Endothelial cell of umbilical vein (primary cell): ENCODE results near the gene ZNF146. TPM values are rescaled to one million over a fixed set of nuclear protein-coding genes. Genes with fewer than 3 reads are reported as not detected.

Experiments used
- BruUV-seq: library from RNA; stranded (reverse); fragments of 400-500 nt; replicated peaks from 2 replicates; lab custom pipeline; 2021; lab: Mats Ljungman, UMichigan
- CTCF ChIA-PET: fragments of 300-600, 350-600 bp; sonication (Branson Sonifier 250); formaldehyde crosslinking; loops from one replicate; lab custom pipeline; 2021; ENCODE audit warnings: antibody characterized with exemption, inconsistent platforms; lab: Charles Lee
- POLR2A ChIA-PET: fragments of 300-600, 350-600 bp; sonication (Branson Sonifier 250); formaldehyde crosslinking; loops from one replicate; lab custom pipeline; 2021; ENCODE audit warnings: antibody characterized with exemption, inconsistent platforms; lab: Charles Lee
- DNase-seq: peaks from one replicate; pipeline ENCODE4 v3.0.0-alpha.2; 2011; ENCODE audit warnings: low read depth, low spot score
- FAIRE-seq: peaks from 2 replicates; lab custom pipeline; 2011; peaks lifted over from hg19 to GRCh38; lab: Jason Lieb, UNC
- H2AFZ ChIP-seq: 2 replicates; pipeline ENCODE4 v1.6.0; 2012; ENCODE audit warnings: low read depth, low read length, control low read depth, inconsistent platforms
- H3K27ac ChIP-seq: 2 replicates; pipeline ENCODE4 v1.5.1; 2011; ENCODE audit warnings: low read depth, mild to moderate bottlenecking, control low read depth, low read length, moderate library complexity; ENCODE audit not compliant: insufficient read depth
- H3K27me3 ChIP-seq, 2 experiments: 2 replicates each; pipeline versions ENCODE4 v1.6.0 to v1.6.1; 2011; ENCODE audit warnings: low read length in 2 of 2, mixed read lengths in 1 of 2; ENCODE audit not compliant: control insufficient read depth in 2 of 2, insufficient read depth in 2 of 2
- H3K36me3 ChIP-seq, 2 experiments: 2 replicates in 1 of 2; 3 replicates in 1 of 2; pipeline ENCODE4 v1.5.1; 2011; ENCODE audit warnings: low read length in 2 of 2, mild to moderate bottlenecking in 1 of 2, moderate library complexity in 1 of 2; ENCODE audit not compliant: control insufficient read depth in 2 of 2, insufficient read depth in 2 of 2; ENCODE audit errors: extremely low read depth in 1 of 2
- H3K4me1 ChIP-seq: 3 replicates; pipeline ENCODE4 v1.5.1; 2011; ENCODE audit warnings: mild to moderate bottlenecking, low read length; ENCODE audit not compliant: control insufficient read depth, insufficient read depth; ENCODE audit errors: extremely low read depth
- H3K4me2 ChIP-seq: 2 replicates; pipeline ENCODE4 v1.6.1; 2011; ENCODE audit warnings: low read length, control low read depth, mixed read lengths; ENCODE audit not compliant: insufficient read depth
- H3K4me3 ChIP-seq, 3 experiments: fragments of 200-600 bp in 1 of 3; sonication (generic), shearing (Covaris generic) in 1 of 3; replicated peaks in 1 of 3; 2 replicates each; pipeline ENCODE4 v1.5.1; 2011 to 2016; ENCODE audit warnings: control low read depth in 3 of 3, low read length in 3 of 3, mild to moderate bottlenecking in 2 of 3, inconsistent platforms in 1 of 3, low read depth in 1 of 3, moderate library complexity in 1 of 3; ENCODE audit not compliant: insufficient read depth in 1 of 3
- H3K79me2 ChIP-seq: 2 replicates; pipeline ENCODE4 v1.6.0; 2012; ENCODE audit warnings: low read length, inconsistent platforms; ENCODE audit not compliant: control insufficient read depth, insufficient read depth
- H3K9ac ChIP-seq: replicated peaks from 2 replicates; pipeline ENCODE3; 2011; ENCODE audit warnings: low read length, control low read depth; ENCODE audit not compliant: insufficient read depth; ENCODE audit errors: extremely low read depth
- H3K9me1 ChIP-seq: replicated peaks from 3 replicates; pipeline ENCODE4 v1.6.0; 2011; ENCODE audit warnings: mild to moderate bottlenecking, low read length; ENCODE audit not compliant: control insufficient read depth, insufficient read depth; ENCODE audit errors: extremely low read depth
- H3K9me3 ChIP-seq: replicated peaks from 2 replicates; pipeline ENCODE4 v1.5.1; 2012; ENCODE audit warnings: low read length, inconsistent platforms; ENCODE audit not compliant: control insufficient read depth, insufficient read depth
- H4K20me1 ChIP-seq: replicated peaks from 2 replicates; pipeline ENCODE3; 2011; ENCODE audit warnings: mild to moderate bottlenecking, low read length; ENCODE audit not compliant: control insufficient read depth, insufficient read depth; ENCODE audit errors: extremely low read depth
- CTCF ChIP-seq, 2 donors: IDR thresholded peaks; 1 replicate in 1 of 2; 2 replicates in 1 of 2; pipeline ENCODE4 v1.5.1; 2011; ENCODE audit warnings: low read length in 2 of 2, mild to moderate bottlenecking in 2 of 2, moderate library complexity in 2 of 2, control low read depth in 1 of 2, inconsistent platforms in 1 of 2, low read depth in 1 of 2; ENCODE audit not compliant: insufficient read depth in 1 of 2; ENCODE audit errors: extremely low read depth in 1 of 2
- EZH2 ChIP-seq: IDR thresholded peaks from 2 replicates; pipeline ENCODE4 v1.6.1; 2012; ENCODE audit warnings: borderline replicate concordance, low read depth, mild to moderate bottlenecking, moderate library complexity, low read length, inconsistent platforms; ENCODE audit not compliant: severe bottlenecking
- FOS ChIP-seq: IDR thresholded peaks from 2 replicates; pipeline ENCODE4 v1.6.1; 2011; ENCODE audit warnings: mild to moderate bottlenecking, low read length, moderate library complexity, borderline replicate concordance; ENCODE audit not compliant: insufficient read depth
- GATA2 ChIP-seq: IDR thresholded peaks from 2 replicates; pipeline ENCODE4 v1.7.0; 2011; ENCODE audit warnings: low read depth, mild to moderate bottlenecking, moderate library complexity, mixed read lengths, low read length; ENCODE audit not compliant: insufficient read length, insufficient read depth
- JUN ChIP-seq: IDR thresholded peaks from 2 replicates; pipeline ENCODE4 v1.6.1; 2011; ENCODE audit warnings: borderline replicate concordance, low read depth; ENCODE audit not compliant: insufficient read length, insufficient read depth
- MAX ChIP-seq: IDR thresholded peaks from 2 replicates; pipeline ENCODE4 v1.6.1; 2011; ENCODE audit not compliant: insufficient read depth, insufficient read length
- MYC ChIP-seq: IDR thresholded peaks from one replicate; pipeline ENCODE4 v1.6.1; 2011; ENCODE audit warnings: mild to moderate bottlenecking, low read depth, low read length
- POLR2A ChIP-seq: IDR thresholded peaks from 2 replicates; pipeline ENCODE4 v1.6.1; 2012; ENCODE audit warnings: low read depth, mild to moderate bottlenecking, control low read depth, low read length
- POLR2AphosphoS5 ChIP-seq: IDR thresholded peaks from 2 replicates; pipeline ENCODE4 v1.6.1; 2012; ENCODE audit warnings: low read depth, mild to moderate bottlenecking, control low read depth, low read length, moderate library complexity; ENCODE audit not compliant: insufficient read depth
- dilution Hi-C: fragments of 300-500 bp; cut with MboI; formaldehyde crosslinking; loops from one replicate; pipeline ENCODE4 v1.15.0; 2019; ENCODE audit warnings: low sequenced_read_pairs; ENCODE audit not compliant: extremely low pct_ligation_motif_present
- intact Hi-C: fragments of 100-400 bp; cut with micrococcal nuclease; formaldehyde crosslinking; loops from one replicate; pipeline ENCODE4 v1.10.0; 2022
- polyA plus RNA-seq, 4 experiments: library from polyadenylated mRNA; depleted of rRNA in 3 of 4; stranded (reverse) in 3 of 4; unstranded in 1 of 4; fragments of >200 nt; gene quantifications; 2 replicates each; pipeline versions ENCODE4 v1.2.1 to v1.2.3, GENCODE V29; 2011 to 2012; ENCODE audit warnings: missing spikeins in 1 of 4
- total RNA-seq: library from RNA; stranded (reverse); gene quantifications from 2 replicates; pipeline ENCODE4 v1.2.3, GENCODE V29; 2021

ZNF146 gene
- total and polyA plus RNA-seq, 2 donors (not counting 3 experiments of a cell fraction or from before 2014, with no cell fraction given): 17.8 to 63.3 TPM

GRCh38 chr19:36215276-36216123 lies 594 bp downstream of the ZNF146 start:
- CTCF ChIA-PET: interaction anchor here (1.2 to 1.5 kb wide), 4 partner anchors 10 to 155 kb away, joined by 3 to 8 read pairs (median 5); no protein-coding TSS in a partner anchor
- Histone ChIP-seq H3K9me3 (no peaks in the 10 kb centered on the region), H3K4me1 (peaks cover 5% of the 10 kb centered on the region), H3K4me3 (peak overlapping the region; percentile 78 to 93 (median 87)), H2AFZ (peak overlapping the region; percentile 40), H3K36me3 (no peaks in the 10 kb centered on the region), H4K20me1 (no peaks in the 10 kb centered on the region), H3K4me2 (peak overlapping the region; percentile 94), H3K9ac (peak overlapping the region; percentile 99), H3K79me2 (peaks cover 57% of the 10 kb centered on the region), H3K9me1 (no peaks in the 10 kb centered on the region), H3K27me3 (no peaks in the 10 kb centered on the region), H3K27ac (peak overlapping the region; percentile 82)
- TSS peak; percentile 74 for BruUV-seq
- TF ChIP-seq POLR2A (no peak), MAX (no peak), EZH2 (no peak), POLR2AphosphoS5 (no peak), JUN (no peak), MYC (no peak), FOS (no peak), GATA2 (no peak), CTCF (IDR thresholded peaks at IDR 0.05; ENCODE audit: extremely low read depth in 1 of 2, insufficient read depth in 1 of 2, low read depth in 1 of 2, low read length in 2 of 2) (no peak)
- POLR2A ChIA-PET: interaction anchor here (1.0 to 1.3 kb wide), 2 partner anchors 88 to 313 kb away, joined by 3 read pairs; partner anchors contain the start of gene ZNF260
- no peak for FAIRE-seq
- intact Hi-C loops (loop anchor here (1.0 to 10.0 kb wide), 5 partner anchors 77 to 559 kb away; partner anchors contain the start of genes TBCB, ZNF260, ZNF566 and ZNF850), dilution Hi-C loops (no loop called here)
- peak; percentile 58 for DNase-seq
